Colonic mucosa (tissue), 4 donors: ENCODE results near the gene LDHD. TPM values are rescaled to one million over a fixed set of nuclear protein-coding genes. Genes with fewer than 3 reads are reported as not detected.

Experiments used
- DNase-seq: peaks from one replicate; pipeline ENCODE4 v3.0.0-alpha.2; 2020
- H3K27ac ChIP-seq: fragments of 200-600 bp; one replicate; pipeline ENCODE4 v1.8.0; 2021
- H3K27me3 ChIP-seq: fragments of 200-600 bp; one replicate; pipeline ENCODE4 v1.8.0; 2021
- H3K36me3 ChIP-seq: fragments of 200-600 bp; one replicate; pipeline ENCODE4 v1.8.0; 2021
- H3K4me1 ChIP-seq: fragments of 200-600 bp; one replicate; pipeline ENCODE4 v1.8.0; 2021; ENCODE audit warnings: mild to moderate bottlenecking
- H3K4me3 ChIP-seq: fragments of 200-600 bp; one replicate; pipeline ENCODE4 v1.8.0; 2021
- H3K9ac ChIP-seq, 2 donors: one replicate each; pipeline ENCODE4 v1.7.0; 2013; ENCODE audit warnings: control low read depth in 2 of 2, low read depth in 2 of 2, low read length in 2 of 2
- H3K9me3 ChIP-seq: fragments of 200-600 bp; one replicate; pipeline ENCODE4 v1.8.0; 2021
- intact Hi-C: fragments of 100-400 bp; cut with DNase I; formaldehyde crosslinking; loops from one replicate; pipeline ENCODE4 v1.14.1; 2022
- total RNA-seq, 2 donors: library from RNA; stranded (reverse); fragmentation: NEBNext Ultra II Directional in 1 of 2; extraction: Animal tissue kit (Norgen Biotek cat#: 25700) in 1 of 2; gene quantifications; one replicate each; pipeline ENCODE4 v1.2.1, GENCODE V29; 2021
- TF ChIP-seq, protein P1 (sequence below): fragments of 200-600 bp; IDR thresholded peaks from one replicate; pipeline ENCODE4 v1.8.0; 2022; ENCODE audit warnings: antibody characterized with exemption, mild to moderate bottlenecking
- donor health status: healthy.
- donor health status: DM: no; HTN: no; CAD: no.
- donor health status: DM: no; HTN: no; CAD: no.

Gene LDHD
- total RNA-seq, 2 donors from 2014 or later = 31.4 to 105 TPM

DNA sequence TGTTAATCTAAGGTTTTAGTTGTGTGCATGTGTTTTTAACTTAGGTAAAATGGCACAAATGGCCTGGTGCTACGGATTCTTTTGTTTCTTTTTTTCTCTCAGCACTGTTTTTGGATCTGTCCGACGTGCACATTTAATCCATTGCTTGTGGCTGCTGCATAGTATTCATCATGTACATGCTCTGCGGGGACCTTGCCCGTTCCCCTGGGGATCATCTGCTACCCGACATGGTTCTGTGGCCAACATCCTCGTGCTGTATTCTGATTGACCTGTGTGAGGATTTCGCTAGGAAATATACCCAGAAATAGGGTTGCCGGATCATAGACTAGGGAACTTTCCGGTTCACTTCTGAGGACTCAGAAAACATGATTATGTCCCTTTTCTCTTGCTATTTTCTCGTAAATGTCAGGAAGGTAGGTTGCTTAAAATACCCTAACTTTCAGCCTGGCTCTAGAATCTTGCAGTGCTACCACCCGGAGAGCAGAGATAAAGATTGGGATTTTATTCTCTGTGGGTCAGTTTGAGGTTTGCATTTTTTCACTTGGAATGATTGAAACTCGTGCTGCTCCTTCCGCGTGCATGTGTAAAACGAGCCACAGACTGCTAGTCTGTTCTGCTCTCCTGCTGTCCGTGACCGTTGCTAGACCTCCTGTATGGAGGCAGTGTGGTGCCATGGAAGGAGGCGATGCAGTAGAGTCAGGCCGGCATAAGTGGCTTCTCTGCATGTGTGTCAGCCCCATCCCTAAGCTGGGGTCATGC lies 42.9 kb downstream of the LDHD start:
- intact Hi-C loops = no loop called here
- Histone ChIP-seq H3K36me3 (no peaks in the 10 kb centered on the region), H3K27me3 (no peaks in the 10 kb centered on the region), H3K4me3 (no peak overlapping the region), H3K4me1 (peaks cover 4% of the 10 kb centered on the region), H3K27ac (no peak overlapping the region), H3K9ac (no peak overlapping the region), H3K9me3 (no peaks in the 10 kb centered on the region)
- no peak for DNase-seq
- TF ChIP-seq, protein P1, sequence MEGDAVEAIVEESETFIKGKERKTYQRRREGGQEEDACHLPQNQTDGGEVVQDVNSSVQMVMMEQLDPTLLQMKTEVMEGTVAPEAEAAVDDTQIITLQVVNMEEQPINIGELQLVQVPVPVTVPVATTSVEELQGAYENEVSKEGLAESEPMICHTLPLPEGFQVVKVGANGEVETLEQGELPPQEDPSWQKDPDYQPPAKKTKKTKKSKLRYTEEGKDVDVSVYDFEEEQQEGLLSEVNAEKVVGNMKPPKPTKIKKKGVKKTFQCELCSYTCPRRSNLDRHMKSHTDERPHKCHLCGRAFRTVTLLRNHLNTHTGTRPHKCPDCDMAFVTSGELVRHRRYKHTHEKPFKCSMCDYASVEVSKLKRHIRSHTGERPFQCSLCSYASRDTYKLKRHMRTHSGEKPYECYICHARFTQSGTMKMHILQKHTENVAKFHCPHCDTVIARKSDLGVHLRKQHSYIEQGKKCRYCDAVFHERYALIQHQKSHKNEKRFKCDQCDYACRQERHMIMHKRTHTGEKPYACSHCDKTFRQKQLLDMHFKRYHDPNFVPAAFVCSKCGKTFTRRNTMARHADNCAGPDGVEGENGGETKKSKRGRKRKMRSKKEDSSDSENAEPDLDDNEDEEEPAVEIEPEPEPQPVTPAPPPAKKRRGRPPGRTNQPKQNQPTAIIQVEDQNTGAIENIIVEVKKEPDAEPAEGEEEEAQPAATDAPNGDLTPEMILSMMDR = no peak

- no peak overlapping the region for H3K9ac ChIP-seq
Observed at GRCh38 chr16:75072239-75072947, 44.2 kb downstream of the LDHD start.

GRCh38 chr16:75071621-75072020 lies 45.0 kb downstream of the LDHD start:
- intact Hi-C loops = no loop called here
- peak overlapping the region in 1 of 2 donors; percentile 1 for H3K9ac ChIP-seq
- DNase-seq = no peak
- H3K36me3 ChIP-seq = no peaks in the 10 kb centered on the region
- H3K4me3 ChIP-seq = no peak overlapping the region
- H3K27ac ChIP-seq = no peak overlapping the region
- H3K4me1 ChIP-seq = peaks cover 4% of the 10 kb centered on the region
- TF ChIP-seq, protein P1 = no peak
- no peaks in the 10 kb centered on the region for H3K27me3 ChIP-seq
- no peaks in the 10 kb centered on the region for H3K9me3 ChIP-seq

More at GRCh38 chr16:75072239-75072947, 44.2 kb downstream of the LDHD start:
- H3K4me3 ChIP-seq = no peak overlapping the region
- intact Hi-C loops = no loop called here
- H3K36me3 ChIP-seq = no peaks in the 10 kb centered on the region
- no peaks in the 10 kb centered on the region for H3K9me3 ChIP-seq
- no peak for DNase-seq
- H3K27ac ChIP-seq = peak overlapping the region; percentile 10
- TF ChIP-seq, protein P1 = no peak
- H3K27me3 ChIP-seq = no peaks in the 10 kb centered on the region
- H3K4me1 ChIP-seq = peaks cover 4% of the 10 kb centered on the region

DNA sequence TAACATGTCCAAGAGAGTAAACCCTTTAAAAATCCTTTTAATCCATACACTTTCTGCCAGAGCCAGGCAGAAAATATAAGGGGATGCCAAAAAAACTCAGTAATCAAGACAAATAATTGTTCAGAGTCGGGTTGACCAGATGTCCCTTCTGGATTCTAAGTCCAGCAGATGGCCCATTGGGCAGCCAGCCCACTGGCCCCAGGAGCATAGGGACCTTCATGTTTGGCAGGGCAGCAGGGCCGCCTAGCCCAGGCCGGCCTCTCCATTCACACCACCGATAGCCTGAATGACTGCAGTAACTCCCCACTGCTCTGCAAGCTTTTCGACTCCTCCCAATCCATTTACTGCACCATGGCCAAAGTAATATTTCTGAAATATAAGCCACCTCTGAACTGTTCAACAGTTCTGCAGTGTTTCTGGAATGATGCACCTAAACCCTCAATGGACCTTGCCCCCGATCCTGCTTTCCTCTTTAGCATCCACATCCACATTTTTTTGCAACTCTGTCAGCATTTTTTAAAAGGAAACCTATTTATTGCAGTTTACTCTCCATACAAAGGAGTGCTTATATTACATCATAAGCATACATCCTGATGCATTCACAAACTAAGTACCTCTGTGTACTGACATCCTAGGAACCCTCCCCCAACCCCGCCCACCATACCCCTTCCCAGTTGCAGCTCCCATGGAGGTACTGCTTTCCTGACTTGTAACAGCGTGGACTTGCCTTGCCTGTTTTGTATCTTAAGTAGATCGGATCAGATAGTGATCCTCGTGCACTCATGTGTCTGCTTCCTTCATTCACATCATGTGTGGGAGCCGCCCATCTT lies 46.4 kb downstream of the LDHD start:
- peak; percentile 52 for DNase-seq
- no peak overlapping the region for H3K9ac ChIP-seq

More for the DNA sequence above, 46.4 kb downstream of the LDHD start:
- intact Hi-C loops = no loop called here
- H3K4me1 ChIP-seq = peaks cover 8% of the 10 kb centered on the region
- no peaks in the 10 kb centered on the region for H3K9me3 ChIP-seq
- peak overlapping the region; percentile 4 for H3K27ac ChIP-seq
- no peak overlapping the region for H3K4me3 ChIP-seq
- TF ChIP-seq, protein P1 = no peak
- H3K27me3 ChIP-seq = no peaks in the 10 kb centered on the region
- no peaks in the 10 kb centered on the region for H3K36me3 ChIP-seq
